NCI-H2081 (cell line): ENCODE data around the gene GSTO2.

ENCODE experiments used
- DNase-seq, 2 experiments: peaks; one replicate each; lab custom pipeline; 2025; lab: John Stamatoyannopoulos, UW

GSTO2 gene

GRCh38 chr10:104253606-104254410, 15.2 kb upstream of the GSTO2 start:
- no peak for DNase-seq

DNA sequence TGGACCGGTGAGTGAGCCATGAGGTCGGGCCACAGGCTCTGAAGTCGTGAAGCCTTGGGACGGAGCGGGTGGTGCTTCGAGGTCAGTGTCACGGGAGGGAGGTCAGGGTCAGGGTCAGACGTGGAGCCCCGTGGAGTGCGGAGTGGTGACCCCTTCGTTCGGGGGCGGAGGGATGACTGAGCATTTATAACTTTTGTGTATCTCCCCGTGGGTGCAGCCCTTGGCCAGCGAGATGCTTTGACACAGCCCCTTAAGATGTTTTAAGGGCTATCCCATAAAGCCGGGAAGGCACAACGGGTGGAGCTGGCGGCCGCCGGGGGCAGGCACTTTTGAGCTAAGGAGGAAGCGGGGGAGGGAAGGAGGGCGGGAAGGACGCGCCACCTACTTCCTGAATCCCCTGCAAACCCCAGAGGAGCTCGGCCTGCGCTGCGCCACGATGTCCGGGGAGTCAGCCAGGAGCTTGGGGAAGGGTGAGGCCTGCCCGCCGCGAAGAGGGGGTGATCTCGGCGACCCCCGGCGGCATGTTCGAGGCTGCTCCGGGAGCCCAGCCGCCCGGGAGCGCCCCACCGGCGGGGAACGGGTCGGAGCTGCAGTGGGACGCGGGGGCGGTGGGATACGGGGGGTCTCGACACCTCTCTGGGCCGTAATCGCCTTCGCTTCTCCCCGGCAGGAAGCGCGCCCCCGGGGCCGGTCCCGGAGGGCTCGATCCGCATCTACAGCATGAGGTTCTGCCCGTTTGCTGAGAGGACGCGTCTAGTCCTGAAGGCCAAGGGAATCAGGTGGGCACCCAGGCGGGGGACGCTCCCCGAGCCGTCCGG, 14.3 kb upstream of the GSTO2 start, which contains the start of gene GSTO1:
Gene GSTO1 (plus strand): TSS at position 400 of the 818 bp plus-strand sequence. CDS start 37 bp downstream, at position 437.
- DNase-seq: peak; percentile 27 to 56

DNA sequence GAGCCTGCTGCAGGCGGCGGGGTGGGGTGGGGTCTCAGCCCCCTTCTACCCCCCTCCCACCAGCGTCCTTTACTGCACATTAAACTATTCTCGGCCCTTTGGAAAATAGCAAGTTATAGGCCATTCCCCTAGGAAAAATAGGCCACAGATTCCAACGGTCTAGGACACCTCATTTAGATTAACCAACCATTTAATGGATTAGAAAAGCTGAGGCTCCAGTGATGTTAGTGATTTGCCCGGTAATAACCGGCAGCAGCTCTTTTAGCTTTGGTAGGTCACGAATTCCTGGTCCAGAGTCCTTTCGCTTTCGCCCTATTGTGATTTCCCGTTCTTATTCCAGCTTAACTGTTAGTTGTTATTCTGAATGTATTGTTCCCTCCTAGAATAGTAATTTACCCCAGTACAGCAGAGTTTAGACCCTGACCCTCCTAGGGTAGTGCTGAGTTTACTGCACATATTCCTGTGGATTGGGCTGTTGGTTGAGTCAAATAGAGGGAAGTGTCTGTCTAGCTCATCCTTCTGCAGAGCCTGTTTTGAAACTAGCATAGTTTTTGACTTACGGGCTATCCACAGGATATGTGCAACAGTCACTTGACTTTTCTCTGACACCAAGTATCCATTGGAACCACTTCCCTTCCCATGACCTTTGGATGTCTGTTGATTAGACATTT, 13.5 kb upstream of the GSTO2 start:
- peak in 1 of 2 experiments; percentile 1 for DNase-seq

DNA sequence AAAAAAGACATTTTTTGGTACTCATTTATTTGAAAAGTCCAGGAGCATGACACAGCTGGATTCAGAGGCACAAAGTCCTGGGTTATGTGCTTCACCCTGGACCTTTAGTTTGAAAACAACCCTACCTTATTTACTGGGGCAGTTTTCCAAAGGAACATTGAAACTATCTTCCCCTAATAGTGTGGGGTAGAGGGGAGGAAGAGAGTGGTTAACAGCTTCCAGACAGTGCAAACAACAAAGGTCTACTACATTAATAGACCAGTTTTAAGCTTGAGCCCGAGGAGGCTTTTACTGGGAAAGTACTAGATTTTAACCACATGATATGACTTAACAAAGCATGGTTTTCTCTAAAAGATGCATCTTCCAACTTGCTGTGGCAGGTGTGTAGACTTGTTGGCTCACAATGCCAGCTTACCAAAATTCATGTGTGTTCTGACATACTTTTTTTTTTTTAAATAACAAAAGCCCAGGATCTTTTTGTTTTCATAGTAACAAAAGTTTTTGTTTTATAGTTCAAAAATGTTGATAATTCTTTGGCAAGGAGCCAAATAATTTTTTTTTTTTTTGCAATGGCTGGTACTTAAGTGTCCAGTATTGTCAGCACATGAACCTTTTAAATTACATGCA, 12.5 kb upstream of the GSTO2 start:
- DNase-seq: peak in 1 of 2 experiments; percentile 29

DNA sequence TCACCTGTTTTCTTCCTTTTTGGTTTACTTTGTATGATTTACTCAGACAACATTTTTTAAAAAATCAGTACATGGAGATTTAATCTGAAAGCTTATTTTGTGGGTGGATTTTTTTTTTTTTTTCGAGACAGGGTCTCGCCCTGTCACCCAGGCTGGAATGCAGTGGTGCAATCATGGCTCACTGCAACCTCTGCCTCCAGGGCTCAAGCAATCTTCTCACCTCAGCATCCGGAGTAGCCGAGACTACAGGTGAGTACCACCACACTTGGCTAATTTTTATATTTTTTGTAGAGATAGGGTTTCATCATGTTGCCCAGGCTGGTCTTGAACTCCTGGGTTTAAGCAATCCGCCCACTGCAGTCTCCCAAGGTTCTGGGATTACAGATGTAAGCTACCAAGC, 11.7 kb upstream of the GSTO2 start:
- DNase-seq: no peak

- DNase-seq: no peak
Measured at GRCh38 chr10:104258209-104258608, 10.8 kb upstream of the GSTO2 start.

GRCh38 chr10:104259456-104259855, 9.5 kb upstream of the GSTO2 start:
- DNase-seq: no peak

DNA sequence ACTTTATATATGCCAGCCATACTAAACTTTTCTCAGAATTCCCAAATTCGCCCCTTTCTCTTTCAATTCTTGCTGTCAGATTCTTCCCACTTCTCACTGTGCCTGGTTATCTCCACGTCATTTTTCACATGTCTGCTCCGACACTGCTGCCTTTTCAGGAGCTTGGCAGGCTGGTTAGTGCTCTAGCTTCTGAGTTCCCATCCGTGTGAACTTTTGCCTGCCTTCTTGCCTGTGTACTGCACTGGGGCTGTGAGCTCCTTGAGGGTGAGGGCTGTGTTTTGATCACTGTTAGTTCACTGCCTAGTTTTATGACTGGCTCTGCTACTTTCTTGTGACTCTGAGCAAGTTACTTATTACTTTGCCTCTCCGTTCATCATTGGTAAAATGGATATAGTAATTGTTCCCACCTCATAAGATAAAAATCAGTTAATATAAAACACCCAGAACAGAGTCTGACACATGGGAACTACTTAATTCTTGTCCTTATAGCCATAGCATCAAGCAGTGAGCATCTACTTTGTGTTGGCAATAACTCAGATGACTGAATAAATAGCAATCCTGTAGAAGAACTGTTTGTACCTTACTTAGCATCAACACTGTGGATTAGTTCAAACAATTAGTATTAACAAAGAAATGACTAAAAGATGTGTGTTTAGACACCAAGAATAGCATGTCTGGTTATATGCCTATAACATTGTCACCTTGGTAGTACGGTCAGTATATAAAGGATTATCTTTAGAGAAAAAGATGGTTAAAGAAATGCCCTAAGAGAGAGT, 8.8 kb upstream of the GSTO2 start:
- no peak for DNase-seq

DNA sequence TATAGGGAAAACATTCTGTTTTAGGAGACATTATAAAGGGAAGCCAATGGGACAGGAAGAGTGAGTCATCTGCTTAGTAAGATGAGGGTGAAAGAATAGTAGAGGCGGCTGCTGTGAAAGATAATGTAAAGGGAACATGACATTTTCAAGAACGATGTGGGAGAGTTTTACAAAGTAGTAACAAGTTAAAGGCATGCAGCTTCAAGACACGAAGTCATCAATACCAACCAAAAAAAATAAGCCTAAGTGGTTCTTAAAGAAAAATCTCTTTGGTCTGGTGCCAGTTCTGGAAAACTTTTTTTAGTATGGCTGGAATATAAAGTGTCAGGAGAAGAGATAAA, 8.2 kb upstream of the GSTO2 start:
- no peak for DNase-seq

GRCh38 chr10:104262055-104262454, 6.9 kb upstream of the GSTO2 start:
- DNase-seq: no peak

- no peak for DNase-seq
Measured at GRCh38 chr10:104264783-104265182, 4.2 kb upstream of the GSTO2 start.

DNA sequence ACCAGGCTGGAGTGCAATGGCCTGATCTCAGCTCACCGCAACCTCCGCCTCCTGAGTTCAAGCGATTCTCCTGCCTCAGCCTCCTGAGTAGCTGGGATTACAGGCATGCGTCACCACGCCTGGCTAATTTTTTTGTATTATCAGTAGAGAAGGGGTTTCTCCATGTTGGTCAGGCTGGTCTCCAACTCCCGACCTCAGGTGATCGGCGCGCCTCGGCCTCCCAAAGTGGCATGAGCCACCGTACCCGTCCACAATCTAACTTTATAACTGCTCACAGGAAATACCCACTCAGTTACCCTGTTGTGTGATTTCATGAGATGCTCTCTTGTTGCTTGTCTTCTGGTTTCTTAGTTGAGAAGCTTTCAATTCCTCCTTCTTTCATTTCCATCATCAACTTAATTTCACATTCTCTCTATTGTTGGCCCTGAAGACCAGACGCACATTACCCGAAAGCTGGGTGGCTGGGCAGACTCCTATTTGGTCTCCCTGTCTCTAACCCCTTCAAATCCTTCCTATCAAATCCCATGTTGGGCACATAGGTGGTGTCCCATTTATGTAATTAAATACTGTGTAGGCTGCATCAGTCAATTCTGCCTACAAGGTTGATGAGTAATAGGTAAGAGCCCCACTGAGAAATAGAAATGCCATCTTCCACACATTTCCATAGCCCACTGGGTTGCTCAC, 1.1 kb upstream of the GSTO2 start:
- no peak for DNase-seq

DNA sequence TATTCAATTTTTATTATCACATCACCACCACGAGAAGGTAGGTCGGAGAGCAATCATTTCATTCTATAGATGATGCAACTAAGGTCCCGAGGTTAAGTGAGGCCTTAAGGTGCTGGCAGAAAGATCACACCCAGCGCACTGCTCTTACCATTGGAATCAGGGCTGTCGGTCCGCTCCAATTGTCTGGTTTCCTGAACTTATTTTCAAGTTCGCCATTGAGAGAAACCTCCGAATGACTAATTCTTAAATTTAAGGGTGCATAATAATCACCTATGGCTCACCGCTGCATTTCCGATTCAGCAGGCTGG, 625 bp upstream of the GSTO2 start:
- no peak for DNase-seq

DNA sequence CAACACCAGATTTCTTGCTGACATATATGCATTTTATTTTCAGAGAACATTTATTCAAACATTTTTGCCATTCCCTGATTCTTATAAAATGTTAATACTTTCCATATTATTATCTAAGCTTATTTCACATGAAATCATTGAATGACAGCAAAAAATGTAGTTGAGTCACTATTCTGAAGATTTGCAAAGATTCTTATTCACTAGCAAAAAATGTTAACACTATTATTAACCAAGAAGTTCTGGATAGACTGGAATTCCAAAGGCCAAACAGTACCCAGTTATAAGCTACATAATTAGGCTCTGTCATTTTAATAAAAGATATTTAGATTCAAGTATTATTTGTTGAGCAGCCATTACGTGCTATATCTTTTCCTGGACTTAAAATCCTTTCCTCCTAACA, 4.3 kb downstream of the GSTO2 start:
- DNase-seq: no peak

DNA sequence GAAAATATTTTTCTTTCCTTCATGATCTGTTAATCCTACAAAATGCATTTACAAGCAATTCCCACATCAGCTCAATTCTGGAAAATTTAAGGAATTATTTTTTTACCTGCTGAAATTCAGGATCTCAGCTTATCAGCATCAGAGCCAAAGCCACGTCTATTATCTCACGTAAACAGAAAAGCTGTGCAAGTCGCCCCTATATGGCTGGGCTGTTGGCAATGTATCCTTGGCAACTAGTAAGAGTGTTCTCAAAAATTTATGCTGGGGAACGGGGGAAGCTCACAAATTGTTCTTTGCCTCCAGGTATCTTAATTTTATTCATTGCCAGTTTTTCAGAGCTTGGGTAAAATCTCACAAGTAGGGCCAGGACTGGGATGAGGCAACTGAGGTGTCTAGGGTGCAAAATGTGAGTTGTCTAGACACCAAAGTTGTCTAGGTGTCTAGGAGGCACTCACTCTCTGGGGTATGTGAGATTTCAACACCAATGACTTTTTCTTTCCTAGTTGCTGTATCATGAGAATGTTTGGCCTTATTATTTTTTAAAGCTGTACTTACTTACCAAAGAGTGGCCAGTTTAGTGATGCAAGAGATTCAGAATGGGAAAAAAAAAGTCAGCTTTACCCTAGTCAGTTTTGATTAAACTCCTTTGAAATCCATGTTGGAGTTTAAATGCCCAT, 5.1 kb downstream of the GSTO2 start:
- no peak for DNase-seq

- no peak for DNase-seq
Measured at GRCh38 chr10:104274762-104275721, 6.1 kb downstream of the GSTO2 start.

DNA sequence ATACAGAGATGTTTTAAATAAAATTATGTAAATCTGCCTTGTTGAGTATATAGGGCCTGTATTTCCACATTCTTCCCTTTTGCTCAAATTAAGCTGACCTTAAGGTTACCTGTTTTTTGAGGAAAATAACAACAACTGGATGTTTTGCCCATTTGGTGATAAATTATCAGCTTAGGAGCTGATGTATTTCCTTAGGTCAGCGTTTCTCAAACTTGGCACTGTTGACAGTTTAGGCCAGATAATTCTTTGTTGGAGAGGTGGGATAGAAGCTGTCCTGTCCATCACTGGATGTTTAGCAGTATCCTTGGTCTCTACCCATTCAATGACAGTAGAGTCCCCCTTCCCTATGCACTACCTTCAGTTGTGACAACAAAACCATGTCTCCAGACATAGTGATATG, 7.2 kb downstream of the GSTO2 start:
- DNase-seq: no peak

- peak in 1 of 2 experiments; percentile 42 for DNase-seq
Measured at GRCh38 chr10:104277785-104278184, 8.8 kb downstream of the GSTO2 start.

DNA sequence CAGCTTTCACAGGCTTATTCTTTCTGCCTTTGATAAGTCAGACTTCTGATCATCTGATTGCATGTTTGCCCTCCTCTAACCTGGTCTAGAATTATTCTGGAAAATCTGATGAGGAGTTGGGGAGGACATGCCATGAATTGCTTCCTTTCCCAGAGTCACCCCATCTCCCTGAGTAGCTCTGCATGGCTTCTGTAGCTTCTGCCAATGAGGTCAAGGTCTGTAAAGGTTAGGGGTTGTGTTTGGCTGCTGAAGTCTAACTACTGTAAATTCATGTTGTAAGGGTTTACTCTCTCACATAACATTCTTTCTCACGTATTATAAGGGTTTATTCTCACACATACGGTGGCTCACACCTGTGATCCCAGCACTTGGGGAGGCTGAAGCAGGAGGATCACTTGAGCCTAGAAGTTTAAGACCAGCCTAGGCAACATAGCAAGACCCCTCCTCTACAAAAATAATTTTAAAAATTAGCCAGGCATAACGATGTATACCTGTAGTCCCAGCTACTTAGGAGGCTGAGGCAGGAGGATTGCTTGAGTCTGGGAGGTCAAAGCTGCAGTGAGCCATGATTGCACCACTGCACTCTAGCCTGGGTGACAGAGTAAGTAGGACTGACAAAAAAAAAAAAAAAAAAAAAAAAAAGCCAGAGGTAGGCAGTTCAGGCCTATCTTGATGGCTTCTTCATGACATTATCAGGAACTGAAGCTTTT, 10.7 kb downstream of the GSTO2 start:
- DNase-seq: no peak
